ENCODE data around the gene ORC4. TPM values are rescaled to one million over a fixed set of nuclear protein-coding genes. Genes with fewer than 3 reads are reported as not detected.

Gene ORC4
- total RNA-seq, 1 donor from 2014 or later, result 57.9 TPM

GRCh38 chr2:147925886-147926285 is 94.7 kb downstream of the ORC4 start:
- FAIRE-seq (no peak), DNase-seq (ENCODE audit: low read depth) (no peak)
- no peak for TF ChIP-seq CTCF (IDR thresholded peaks at IDR 0.05; ENCODE audit: insufficient read depth, low read length, severe bottlenecking)
- Histone ChIP-seq H3K27me3 (ENCODE audit: control insufficient read depth, insufficient read depth, low read length) (no peaks in the 10 kb centered on the region), H3K36me3 (ENCODE audit: control insufficient read depth, insufficient read depth, low read length) (peaks cover 2% of the 10 kb centered on the region), H3K4me3 (ENCODE audit: low read depth, low read length) (no peak overlapping the region)

- no peaks in the 10 kb centered on the region for H3K27me3 ChIP-seq (ENCODE audit: control insufficient read depth, insufficient read depth, low read length)
- H3K4me3 ChIP-seq (ENCODE audit: low read depth, low read length), result no peak overlapping the region
- no peak for FAIRE-seq
- peaks cover 2% of the 10 kb centered on the region for H3K36me3 ChIP-seq (ENCODE audit: control insufficient read depth, insufficient read depth, low read length)
- no peak for DNase-seq (ENCODE audit: low read depth)
- no peak for TF ChIP-seq CTCF (IDR thresholded peaks at IDR 0.05; ENCODE audit: insufficient read depth, low read length, severe bottlenecking)
Measured at GRCh38 chr2:147924647-147925046, 95.9 kb downstream of the ORC4 start.

- no peak for FAIRE-seq
- no peak for TF ChIP-seq CTCF (IDR thresholded peaks at IDR 0.05; ENCODE audit: insufficient read depth, low read length, severe bottlenecking)
- peaks cover 2% of the 10 kb centered on the region for H3K36me3 ChIP-seq (ENCODE audit: control insufficient read depth, insufficient read depth, low read length)
Measured at GRCh38 chr2:147923846-147924245, 96.7 kb downstream of the ORC4 start.

GRCh38 chr2:147917161-147917560 is 103.4 kb downstream of the ORC4 start:
- DNase-seq (ENCODE audit: low read depth) (no peak), FAIRE-seq (no peak)
- no peak for TF ChIP-seq CTCF (IDR thresholded peaks at IDR 0.05; ENCODE audit: insufficient read depth, low read length, severe bottlenecking)
- no peaks in the 10 kb centered on the region for H3K36me3 ChIP-seq (ENCODE audit: control insufficient read depth, insufficient read depth, low read length)
- no peak overlapping the region for H3K4me3 ChIP-seq (ENCODE audit: low read depth, low read length)
- no peaks in the 10 kb centered on the region for H3K27me3 ChIP-seq (ENCODE audit: control insufficient read depth, insufficient read depth, low read length)

More at GRCh38 chr2:147923846-147924245, 96.7 kb downstream of the ORC4 start:
- H3K27me3 ChIP-seq (ENCODE audit: control insufficient read depth, insufficient read depth, low read length), result no peaks in the 10 kb centered on the region
- DNase-seq (ENCODE audit: low read depth), result no peak
- no peak overlapping the region for H3K4me3 ChIP-seq (ENCODE audit: low read depth, low read length)

- DNase-seq (ENCODE audit: low read depth), result no peak
- TF ChIP-seq CTCF (IDR thresholded peaks at IDR 0.05; ENCODE audit: insufficient read depth, low read length, severe bottlenecking), result no peak
- Histone ChIP-seq H3K27me3 (ENCODE audit: control insufficient read depth, insufficient read depth, low read length) (no peaks in the 10 kb centered on the region), H3K4me3 (ENCODE audit: low read depth, low read length) (no peak overlapping the region), H3K36me3 (ENCODE audit: control insufficient read depth, insufficient read depth, low read length) (no peaks in the 10 kb centered on the region)
- FAIRE-seq, result no peak
Measured at GRCh38 chr2:147916723-147917122, 103.8 kb downstream of the ORC4 start.

- no peaks in the 10 kb centered on the region for H3K27me3 ChIP-seq (ENCODE audit: control insufficient read depth, insufficient read depth, low read length)
- FAIRE-seq, result no peak
- no peak overlapping the region for H3K4me3 ChIP-seq (ENCODE audit: low read depth, low read length)
- DNase-seq (ENCODE audit: low read depth), result no peak
- no peak for TF ChIP-seq CTCF (IDR thresholded peaks at IDR 0.05; ENCODE audit: insufficient read depth, low read length, severe bottlenecking)
- H3K36me3 ChIP-seq (ENCODE audit: control insufficient read depth, insufficient read depth, low read length), result no peaks in the 10 kb centered on the region
Measured at GRCh38 chr2:147916067-147916466, 104.5 kb downstream of the ORC4 start.

All from bronchial epithelial cell (primary cell).